GM12875 (cell line): ENCODE data around the gene CHPF2.

Experiments
- H3K4me3 ChIP-seq: one replicate; pipeline ENCODE4 v1.5.1; 2011; ENCODE audit warnings: low read depth, low read length, control low read depth
- CTCF ChIP-seq: IDR thresholded peaks from 2 replicates; pipeline ENCODE4 v1.5.1; 2011; ENCODE audit warnings: low read depth, mild to moderate bottlenecking, control low read depth, inconsistent platforms, low read length, moderate library complexity, borderline replicate concordance; ENCODE audit not compliant: insufficient read depth

Gene CHPF2

GRCh38 chr7:151189038-151189437 is 43.2 kb upstream of the CHPF2 start:
- no peak overlapping the region for H3K4me3 ChIP-seq
- TF ChIP-seq CTCF: no peak

GRCh38 chr7:151191544-151191943 is 40.7 kb upstream of the CHPF2 start:
- no peak for TF ChIP-seq CTCF
- no peak overlapping the region for H3K4me3 ChIP-seq

- TF ChIP-seq CTCF: no peak
- H3K4me3 ChIP-seq: no peak overlapping the region
Observed at GRCh38 chr7:151192002-151192539, 40.2 kb upstream of the CHPF2 start.

- H3K4me3 ChIP-seq: no peak overlapping the region
- no peak for TF ChIP-seq CTCF
Observed at GRCh38 chr7:151193203-151193978, 38.9 kb upstream of the CHPF2 start.

- TF ChIP-seq CTCF: no peak
Observed at GRCh38 chr7:151194188-151194587, 38.1 kb upstream of the CHPF2 start.

GRCh38 chr7:151195616-151196450 is 36.5 kb upstream of the CHPF2 start:
- no peak overlapping the region for H3K4me3 ChIP-seq
- TF ChIP-seq CTCF: no peak

More at GRCh38 chr7:151194188-151194587, 38.1 kb upstream of the CHPF2 start:
- no peak overlapping the region for H3K4me3 ChIP-seq
